ENCODE data around the gene CYP3A7.
"Not testable (repeated sequence)": the region's sequence is repeated elsewhere in the genome, so short reads cannot be mapped to it uniquely, and the experiment has no call there.

Gene CYP3A7

GRCh38 chr7:99734987-99735386, at the start of gene CYP3A7:
Gene CYP3A7 (minus strand): TSS chr7:99735196. CDS start chr7:99735093, 103 bp downstream.
- no peak for DNase-seq

GRCh38 chr7:99784007-99784406, 49.0 kb upstream of the CYP3A7 start, which contains the start of gene CYP3A4:
Gene CYP3A4 (minus strand): TSS chr7:99784184. CDS start chr7:99784081, 103 bp downstream.
- DNase-seq: no peak

- no peak for DNase-seq
Observed at GRCh38 chr7:99782012-99782953, 47.3 kb upstream of the CYP3A7 start.

- DNase-seq: no peak
Observed at GRCh38 chr7:99780588-99780987, 45.6 kb upstream of the CYP3A7 start.

GRCh38 chr7:99779949-99780348, 45.0 kb upstream of the CYP3A7 start:
- no peak for DNase-seq

- DNase-seq: no peak
Observed at GRCh38 chr7:99778880-99779279, 43.9 kb upstream of the CYP3A7 start.

- DNase-seq: not testable (repeated sequence)
Observed at GRCh38 chr7:99773395-99773794, 38.4 kb upstream of the CYP3A7 start.

GRCh38 chr7:99772565-99772964, 37.6 kb upstream of the CYP3A7 start:
- DNase-seq: no peak

- not testable (repeated sequence) for DNase-seq
Observed at GRCh38 chr7:99769494-99769893, 34.5 kb upstream of the CYP3A7 start.

- DNase-seq: no peak
Observed at GRCh38 chr7:99768471-99768870, 33.5 kb upstream of the CYP3A7 start.

GRCh38 chr7:99767662-99768061, 32.7 kb upstream of the CYP3A7 start:
- no peak for DNase-seq

GRCh38 chr7:99766484-99767099, 31.6 kb upstream of the CYP3A7 start:
- DNase-seq: no peak

- no peak for DNase-seq
Observed at GRCh38 chr7:99764478-99764877, 29.5 kb upstream of the CYP3A7 start.

GRCh38 chr7:99762680-99763327, 27.8 kb upstream of the CYP3A7 start:
- DNase-seq: no peak

- no peak for DNase-seq
Observed at GRCh38 chr7:99755085-99755484, 20.1 kb upstream of the CYP3A7 start.

- DNase-seq: no peak
Observed at GRCh38 chr7:99752356-99752755, 17.4 kb upstream of the CYP3A7 start.

- not testable (repeated sequence) for DNase-seq
Observed at GRCh38 chr7:99751322-99752052, 16.5 kb upstream of the CYP3A7 start.

GRCh38 chr7:99748846-99749579, 14.0 kb upstream of the CYP3A7 start:
- DNase-seq: no peak

- DNase-seq: not testable (repeated sequence)
Observed at GRCh38 chr7:99746915-99747314, 11.9 kb upstream of the CYP3A7 start.

GRCh38 chr7:99745395-99745794, 10.4 kb upstream of the CYP3A7 start:
- DNase-seq: not testable (repeated sequence)

- DNase-seq: no peak
Observed at GRCh38 chr7:99742737-99743394, 7.9 kb upstream of the CYP3A7 start.

- DNase-seq: no peak
Observed at GRCh38 chr7:99741441-99741795, 6.4 kb upstream of the CYP3A7 start.

All from SHP77 (cell line).